Caco-2 (cell line): ENCODE results near the gene ARMC2. TPM values are rescaled to one million over a fixed set of nuclear protein-coding genes. Genes with fewer than 3 reads are reported as not detected.
"Not testable (repeated sequence)": the region's sequence is repeated elsewhere in the genome, so short reads cannot be mapped to it uniquely, and the experiment has no call there.

Experiments
- BruUV-seq: library from RNA; stranded (reverse); fragments of 400-500 nt; replicated peaks from 2 replicates; lab custom pipeline; 2021; lab: Mats Ljungman, UMichigan
- CTCF ChIA-PET: fragments of 300-600 bp; sonication (Branson Sonifier 250); formaldehyde crosslinking; loops from one replicate; lab custom pipeline; 2022; ENCODE audit warnings: antibody characterized with exemption; lab: Charles Lee
- POLR2A ChIA-PET: fragments of 300-600 bp; sonication (Branson Sonifier 250); formaldehyde crosslinking; loops from one replicate; lab custom pipeline; 2022; ENCODE audit warnings: antibody characterized with exemption; lab: Charles Lee
- DNase-seq, 2 experiments: peaks; one replicate each; pipeline versions ENCODE4 v3.0.0 to v3.0.0-alpha.2; 2020 to 2022
- H3K27me3 ChIP-seq: replicated peaks from 2 replicates; pipeline ENCODE4 v1.6.0; 2011; ENCODE audit warnings: low read length; ENCODE audit not compliant: control insufficient read depth, insufficient read depth
- H3K36me3 ChIP-seq: 2 replicates; pipeline ENCODE4 v1.5.1; 2011; ENCODE audit warnings: low read length; ENCODE audit not compliant: control insufficient read depth, insufficient read depth
- H3K4me1 ChIP-seq: fragments of 250-450 bp; sonication (Bioruptor Pico); 2 replicates; pipeline ENCODE4 v1.5.1; 2020; ENCODE audit warnings: mild to moderate bottlenecking
- H3K4me3 ChIP-seq: 2 replicates; pipeline ENCODE4 v1.5.1; 2011; ENCODE audit warnings: low read depth, mild to moderate bottlenecking, control low read depth, low read length
- H3K9me3 ChIP-seq: fragments of 250-450 bp; sonication (Bioruptor Pico); 2 replicates; pipeline ENCODE4 v1.5.1; 2020; ENCODE audit warnings: mild to moderate bottlenecking, moderate library complexity
- H3K27ac Mint-ChIP-seq: one replicate; pipeline ENCODE4 v1.8.0; 2022; ENCODE audit warnings: mixed read lengths; ENCODE audit not compliant: unreplicated experiment
- H3K27me3 Mint-ChIP-seq: one replicate; pipeline ENCODE4 v1.8.0; 2022; ENCODE audit warnings: mixed read lengths; ENCODE audit not compliant: insufficient read depth, unreplicated experiment
- H3K36me3 Mint-ChIP-seq: one replicate; pipeline ENCODE4 v1.8.0; 2022; ENCODE audit warnings: mild to moderate bottlenecking, mixed read lengths; ENCODE audit not compliant: insufficient read depth, unreplicated experiment
- H3K4me1 Mint-ChIP-seq: one replicate; pipeline ENCODE4 v1.8.0; 2022; ENCODE audit warnings: low read depth, mixed read lengths; ENCODE audit not compliant: unreplicated experiment
- H3K4me3 Mint-ChIP-seq: one replicate; pipeline ENCODE4 v1.8.0; 2022; ENCODE audit warnings: mild to moderate bottlenecking, moderate library complexity, mixed read lengths; ENCODE audit not compliant: unreplicated experiment
- H3K9me3 Mint-ChIP-seq: one replicate; pipeline ENCODE4 v1.8.0; 2022; ENCODE audit warnings: mixed read lengths; ENCODE audit not compliant: unreplicated experiment
- intact Hi-C: fragments of 100-400 bp; cut with micrococcal nuclease; formaldehyde crosslinking; loops from one replicate; pipeline ENCODE4 v1.10.0; 2022; ENCODE audit not compliant: unreplicated experiment
- total RNA-seq: library from RNA; stranded (reverse); gene quantifications from 2 replicates; pipeline ENCODE4 v1.2.3, GENCODE V29; 2022
- TF ChIP-seq, protein P1 (sequence below), 2 experiments: fragments of 200-600 bp in 1 of 2; IDR thresholded peaks; 1 replicate in 1 of 2; 2 replicates in 1 of 2; pipeline versions ENCODE4 v1.5.1 to v1.8.0; 2011 to 2022; ENCODE audit warnings: antibody characterized with exemption in 1 of 2, control low read depth in 1 of 2, inconsistent platforms in 1 of 2, low read depth in 1 of 2, low read length in 1 of 2, mild to moderate bottlenecking in 1 of 2, moderate library complexity in 1 of 2; ENCODE audit not compliant: insufficient read depth in 1 of 2, severe bottlenecking in 1 of 2, unreplicated experiment in 1 of 2

ARMC2 gene
- total RNA-seq, 1 experiment from 2014 or later: 7.8 TPM

DNA sequence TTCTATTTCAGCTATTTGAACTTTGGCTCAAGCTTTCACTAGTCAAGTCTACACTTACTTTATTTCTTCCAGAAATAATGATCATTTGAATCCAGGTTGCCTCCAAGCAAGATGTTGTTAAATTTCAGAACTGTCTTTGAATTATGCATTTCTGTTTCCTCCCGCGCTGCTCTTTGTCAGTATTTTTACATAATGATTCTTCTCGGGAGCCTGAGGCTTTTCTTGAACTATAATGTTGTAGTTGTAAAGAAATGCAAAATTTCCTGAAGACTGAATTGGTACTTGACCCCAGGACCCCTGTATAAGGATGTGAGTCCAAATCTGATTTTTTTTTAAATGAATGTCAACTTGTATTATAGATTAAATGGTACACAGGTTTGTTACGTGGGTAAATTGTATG is 80.4 kb downstream of the ARMC2 start:
- POLR2A ChIA-PET: no interaction called here
- BruUV-seq: no TSS peak
- H3K27ac Mint-ChIP-seq: no peak overlapping the region
- no peaks in the 10 kb centered on the region for H3K27me3 ChIP-seq
- H3K9me3 ChIP-seq: no peaks in the 10 kb centered on the region
- no peak for DNase-seq
- H3K36me3 ChIP-seq: no peaks in the 10 kb centered on the region
- intact Hi-C loops: no loop called here
- CTCF ChIA-PET: no interaction called here
- no peaks in the 10 kb centered on the region for H3K27me3 Mint-ChIP-seq
- H3K4me1 Mint-ChIP-seq: no peaks in the 10 kb centered on the region
- TF ChIP-seq, protein P1, sequence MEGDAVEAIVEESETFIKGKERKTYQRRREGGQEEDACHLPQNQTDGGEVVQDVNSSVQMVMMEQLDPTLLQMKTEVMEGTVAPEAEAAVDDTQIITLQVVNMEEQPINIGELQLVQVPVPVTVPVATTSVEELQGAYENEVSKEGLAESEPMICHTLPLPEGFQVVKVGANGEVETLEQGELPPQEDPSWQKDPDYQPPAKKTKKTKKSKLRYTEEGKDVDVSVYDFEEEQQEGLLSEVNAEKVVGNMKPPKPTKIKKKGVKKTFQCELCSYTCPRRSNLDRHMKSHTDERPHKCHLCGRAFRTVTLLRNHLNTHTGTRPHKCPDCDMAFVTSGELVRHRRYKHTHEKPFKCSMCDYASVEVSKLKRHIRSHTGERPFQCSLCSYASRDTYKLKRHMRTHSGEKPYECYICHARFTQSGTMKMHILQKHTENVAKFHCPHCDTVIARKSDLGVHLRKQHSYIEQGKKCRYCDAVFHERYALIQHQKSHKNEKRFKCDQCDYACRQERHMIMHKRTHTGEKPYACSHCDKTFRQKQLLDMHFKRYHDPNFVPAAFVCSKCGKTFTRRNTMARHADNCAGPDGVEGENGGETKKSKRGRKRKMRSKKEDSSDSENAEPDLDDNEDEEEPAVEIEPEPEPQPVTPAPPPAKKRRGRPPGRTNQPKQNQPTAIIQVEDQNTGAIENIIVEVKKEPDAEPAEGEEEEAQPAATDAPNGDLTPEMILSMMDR (IDR thresholded peaks at IDR 0.05; ENCODE audit: insufficient read depth in 1 of 2, low read depth in 1 of 2, low read length in 1 of 2, severe bottlenecking in 1 of 2, unreplicated experiment in 1 of 2): no peak
- H3K9me3 Mint-ChIP-seq: no peaks in the 10 kb centered on the region
- no peaks in the 10 kb centered on the region for H3K4me1 ChIP-seq
- no peak overlapping the region for H3K4me3 Mint-ChIP-seq
- no peak overlapping the region for H3K4me3 ChIP-seq
- no peaks in the 10 kb centered on the region for H3K36me3 Mint-ChIP-seq

GRCh38 chr6:108931090-108931489 is 82.9 kb downstream of the ARMC2 start:
- BruUV-seq, H3K27ac Mint-ChIP-seq, H3K27me3 Mint-ChIP-seq, DNase-seq, H3K4me1 Mint-ChIP-seq, H3K4me3 Mint-ChIP-seq, H3K36me3 Mint-ChIP-seq, H3K27me3 ChIP-seq, H3K4me3 ChIP-seq, POLR2A ChIA-PET, H3K36me3 ChIP-seq, H3K4me1 ChIP-seq, intact Hi-C loops, H3K9me3 ChIP-seq, CTCF ChIA-PET, H3K9me3 Mint-ChIP-seq: not testable (repeated sequence)

GRCh38 chr6:108937170-108937569 is 88.9 kb downstream of the ARMC2 start:
- H3K27me3 Mint-ChIP-seq: no peaks in the 10 kb centered on the region
- POLR2A ChIA-PET: no interaction called here

More at GRCh38 chr6:108937170-108937569, 88.9 kb downstream of the ARMC2 start:
- Histone ChIP-seq H3K9me3 (no peaks in the 10 kb centered on the region), H3K4me3 (no peak overlapping the region), H3K36me3 (no peaks in the 10 kb centered on the region), H3K27me3 (no peaks in the 10 kb centered on the region), H3K4me1 (peaks cover 11% of the 10 kb centered on the region)
- intact Hi-C loops: no loop called here
- Mint-ChIP-seq H3K9me3 (peaks cover 9% of the 10 kb centered on the region), H3K36me3 (no peaks in the 10 kb centered on the region), H3K27ac (no peak overlapping the region), H3K4me1 (peaks cover 8% of the 10 kb centered on the region), H3K4me3 (no peak overlapping the region)
- DNase-seq: no peak
- TF ChIP-seq, protein P1 (IDR thresholded peaks at IDR 0.05; ENCODE audit: insufficient read depth in 1 of 2, low read depth in 1 of 2, low read length in 1 of 2, severe bottlenecking in 1 of 2, unreplicated experiment in 1 of 2): no peak
- CTCF ChIA-PET: no interaction called here
- BruUV-seq: no TSS peak
